Measurements from ENCODE around the gene SSBP3.

- TF ChIP-seq REST (IDR thresholded peaks at IDR 0.05; ENCODE audit: insufficient read depth in 1 of 2, low read depth in 2 of 2, low read length in 2 of 2) (no peak), POLR2AphosphoS5 (IDR thresholded peaks at IDR 0.05; ENCODE audit: low read depth, low read length) (no peak), SIN3A (IDR thresholded peaks at IDR 0.05; ENCODE audit: borderline replicate concordance, insufficient read depth, low read length) (no peak)
Measured at GRCh38 chr1:54380290-54380882, 25.8 kb downstream of the SSBP3 start.

All from PFSK-1 (cell line).